ENCODE measurements around the gene DEDD. TPM values are rescaled to one million over a fixed set of nuclear protein-coding genes. Genes with fewer than 3 reads are reported as not detected.
A peak's percentile ranks its signal among the peaks of the same experiment; 100 is the strongest.

DEDD gene
- total RNA-seq, 6 donors from 2014 or later, result 26.7 to 45.1 (median 35.1) TPM

GRCh38 chr1:161139766-161140165 lies 7.3 kb upstream of the DEDD start:
- Histone ChIP-seq H3K27ac (no peak overlapping the region), H3K36me3 (peaks cover 0 to 1% (median 0%) of the 10 kb centered on the region in 4 donors), H3K4me3 (no peak overlapping the region), H3K4me1 (peaks cover 3 to 19% (median 13%) of the 10 kb centered on the region in 4 donors), H3K9me3 (no peaks in the 10 kb centered on the region), H3K27me3 (no peaks in the 10 kb centered on the region)
- WGBS, 2 donors, result 52 to 55% methylated on average over 1 of the region's 1 CpG
- ATAC-seq (ENCODE audit: low FRiP score in 2 of 2) (peak in 1 of 2 donors; percentile 64), DNase-seq (no peak)
- TF ChIP-seq, protein P1, sequence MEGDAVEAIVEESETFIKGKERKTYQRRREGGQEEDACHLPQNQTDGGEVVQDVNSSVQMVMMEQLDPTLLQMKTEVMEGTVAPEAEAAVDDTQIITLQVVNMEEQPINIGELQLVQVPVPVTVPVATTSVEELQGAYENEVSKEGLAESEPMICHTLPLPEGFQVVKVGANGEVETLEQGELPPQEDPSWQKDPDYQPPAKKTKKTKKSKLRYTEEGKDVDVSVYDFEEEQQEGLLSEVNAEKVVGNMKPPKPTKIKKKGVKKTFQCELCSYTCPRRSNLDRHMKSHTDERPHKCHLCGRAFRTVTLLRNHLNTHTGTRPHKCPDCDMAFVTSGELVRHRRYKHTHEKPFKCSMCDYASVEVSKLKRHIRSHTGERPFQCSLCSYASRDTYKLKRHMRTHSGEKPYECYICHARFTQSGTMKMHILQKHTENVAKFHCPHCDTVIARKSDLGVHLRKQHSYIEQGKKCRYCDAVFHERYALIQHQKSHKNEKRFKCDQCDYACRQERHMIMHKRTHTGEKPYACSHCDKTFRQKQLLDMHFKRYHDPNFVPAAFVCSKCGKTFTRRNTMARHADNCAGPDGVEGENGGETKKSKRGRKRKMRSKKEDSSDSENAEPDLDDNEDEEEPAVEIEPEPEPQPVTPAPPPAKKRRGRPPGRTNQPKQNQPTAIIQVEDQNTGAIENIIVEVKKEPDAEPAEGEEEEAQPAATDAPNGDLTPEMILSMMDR (IDR thresholded peaks at IDR 0.05), result peak in 3 of 6 experiments; percentile 21 to 35 (median 30)
- no peak for TF ChIP-seq POLR2A (IDR thresholded peaks at IDR 0.05)
- TF ChIP-seq EP300 (IDR thresholded peaks at IDR 0.05), result no peak
- no peak for TF ChIP-seq POLR2AphosphoS5 (IDR thresholded peaks at IDR 0.05)

- ATAC-seq (ENCODE audit: low FRiP score in 2 of 2) (no peak), DNase-seq (no peak)
- TF ChIP-seq POLR2AphosphoS5 (IDR thresholded peaks at IDR 0.05) (no peak), EP300 (IDR thresholded peaks at IDR 0.05) (no peak), POLR2A (IDR thresholded peaks at IDR 0.05) (no peak)
- TF ChIP-seq, protein P1 (IDR thresholded peaks at IDR 0.05), result no peak
- no peak overlapping the region for H3K4me3 ChIP-seq
- no peaks in the 10 kb centered on the region for H3K27me3 ChIP-seq
- peaks cover 0 to 6% (median 0%) of the 10 kb centered on the region in 4 donors for H3K36me3 ChIP-seq
- peaks cover 16 to 32% (median 25%) of the 10 kb centered on the region in 4 donors for H3K4me1 ChIP-seq
- peak overlapping the region in 2 of 4 donors; percentile 14 to 57 for H3K27ac ChIP-seq
- H3K9me3 ChIP-seq, result no peaks in the 10 kb centered on the region
- 68 to 74% methylated on average over 1 of the region's 1 CpG for WGBS, 2 donors
These were observed 6.0 kb upstream of the DEDD start for GRCh38 chr1:161138431-161138830.

GRCh38 chr1:161137881-161138280 lies 5.4 kb upstream of the DEDD start:
- 73% methylated on average over 3 of the region's 3 CpGs for WGBS, 2 donors
- peaks cover 18 to 33% (median 27%) of the 10 kb centered on the region in 4 donors for H3K4me1 ChIP-seq
- peaks cover 0 to 6% (median 0%) of the 10 kb centered on the region in 4 donors for H3K36me3 ChIP-seq
- TF ChIP-seq POLR2A (IDR thresholded peaks at IDR 0.05) (no peak), EP300 (IDR thresholded peaks at IDR 0.05) (no peak), POLR2AphosphoS5 (IDR thresholded peaks at IDR 0.05) (no peak)
- TF ChIP-seq, protein P1 (IDR thresholded peaks at IDR 0.05), result no peak
- ATAC-seq (ENCODE audit: low FRiP score in 2 of 2), result no peak
- H3K27me3 ChIP-seq, result no peaks in the 10 kb centered on the region
- H3K27ac ChIP-seq, result peak overlapping the region in 2 of 4 donors; percentile 22 to 57
- no peaks in the 10 kb centered on the region for H3K9me3 ChIP-seq
- DNase-seq, result no peak
- H3K4me3 ChIP-seq, result no peak overlapping the region

GRCh38 chr1:161133220-161133740 lies 813 bp upstream of the DEDD start:
- WGBS, 2 donors, result 6 to 8% methylated on average over 11 of the region's 11 CpGs
- TF ChIP-seq POLR2A (IDR thresholded peaks at IDR 0.05), result no peak
- TF ChIP-seq POLR2AphosphoS5 (IDR thresholded peaks at IDR 0.05), result peak in 1 of 2 donors; percentile 76
- peak in 1 of 4 donors; percentile 51 for TF ChIP-seq EP300 (IDR thresholded peaks at IDR 0.05)
- TF ChIP-seq, protein P1 (IDR thresholded peaks at IDR 0.05), result no peak
- Histone ChIP-seq H3K36me3 (peaks cover 4 to 19% (median 10%) of the 10 kb centered on the region in 4 donors), H3K9me3 (no peaks in the 10 kb centered on the region), H3K4me3 (peak overlapping the region; percentile 44 to 88 (median 70)), H3K27ac (peak overlapping the region; percentile 97 to 100 (median 98)), H3K27me3 (no peaks in the 10 kb centered on the region), H3K4me1 (peaks cover 37 to 60% (median 44%) of the 10 kb centered on the region in 4 donors)
- ATAC-seq (ENCODE audit: low FRiP score in 2 of 2), result no peak
- DNase-seq, result no peak
